SK-N-SH (cell line): ENCODE results near the gene NSD2. TPM values are rescaled to one million over a fixed set of nuclear protein-coding genes. Genes with fewer than 3 reads are reported as not detected.

Experiments used
- CTCF ChIA-PET: fragments of 300-600, 350-600 bp; formaldehyde crosslinking; extraction: SDS; loops from one replicate; lab custom pipeline; 2021; lab: Yijun Ruan, JAX
- POLR2A ChIA-PET: fragments of 350-600 bp; sonication (Branson Sonifier 250); formaldehyde crosslinking; extraction: SDS; loops from one replicate; lab custom pipeline; 2020; ENCODE audit warnings: antibody characterized with exemption, inconsistent platforms; lab: Yijun Ruan, JAX
- DNase-seq: peaks from one replicate; pipeline ENCODE4 v3.0.0; 2012
- H2AFZ ChIP-seq: fragments of 200-600 bp; sonication (generic); 2 replicates; pipeline ENCODE4 v1.8.1; 2016; ENCODE audit warnings: antibody characterized with exemption, mild to moderate bottlenecking, low read depth
- H3F3A ChIP-seq: fragments of 200-600 bp; sonication (generic); replicated peaks from 2 replicates; pipeline ENCODE3; 2016; ENCODE audit warnings: antibody characterized with exemption, mild to moderate bottlenecking; ENCODE audit not compliant: insufficient read depth
- H3K27ac ChIP-seq, 2 experiments: fragments of 200-500 bp in 1 of 2; fragments of 200-600 bp in 1 of 2; sonication (Bioruptor generic) in 1 of 2; sonication (generic), shearing (Covaris generic) in 1 of 2; 2 replicates each; pipeline versions ENCODE4 v1.5.1 to v1.6.1; 2014 to 2016; ENCODE audit warnings: low read depth in 2 of 2, inconsistent platforms in 1 of 2, low read length in 1 of 2, mild to moderate bottlenecking in 1 of 2, mixed read lengths in 1 of 2
- H3K27me3 ChIP-seq: fragments of 200-600 bp; sonication (generic), shearing (Covaris generic); 2 replicates; pipeline ENCODE4 v1.6.1; 2016; ENCODE audit warnings: mixed run types; ENCODE audit not compliant: insufficient read depth
- H3K36me3 ChIP-seq, 2 experiments: fragments of 200-500 bp in 1 of 2; fragments of 200-600 bp in 1 of 2; sonication (Bioruptor generic) in 1 of 2; sonication (generic) in 1 of 2; replicated peaks in 1 of 2; 2 replicates each; pipeline versions ENCODE3 to v1.5.1; 2014 to 2016; ENCODE audit warnings: low read length in 1 of 2, mild to moderate bottlenecking in 1 of 2; ENCODE audit not compliant: insufficient read depth in 2 of 2, control insufficient read depth in 1 of 2
- H3K4me1 ChIP-seq, 2 experiments: fragments of 200-500 bp in 1 of 2; fragments of 200-600 bp in 1 of 2; sonication (Bioruptor generic) in 1 of 2; sonication (generic), shearing (Covaris generic) in 1 of 2; 2 replicates each; pipeline versions ENCODE4 v1.5.1 to v1.6.1; 2014 to 2016; ENCODE audit warnings: low read depth in 1 of 2, low read length in 1 of 2, mixed run types in 1 of 2; ENCODE audit not compliant: insufficient read depth in 2 of 2, control insufficient read depth in 1 of 2
- H3K4me2 ChIP-seq: fragments of 200-600 bp; sonication (generic), shearing (Covaris generic); 2 replicates; pipeline ENCODE4 v1.6.1; 2017; ENCODE audit warnings: mixed run types
- H3K4me3 ChIP-seq, 2 experiments: fragments of 200-500 bp in 1 of 2; fragments of 200-600 bp in 1 of 2; sonication (Bioruptor generic) in 1 of 2; sonication (generic), shearing (Covaris generic) in 1 of 2; 2 replicates each; pipeline versions ENCODE4 v1.5.1 to v1.8.1; 2014 to 2016; ENCODE audit warnings: low read depth in 2 of 2, inconsistent platforms in 1 of 2, low read length in 1 of 2, mild to moderate bottlenecking in 1 of 2, mixed read lengths in 1 of 2, moderate library complexity in 1 of 2
- H3K79me2 ChIP-seq: fragments of 200-600 bp; sonication (generic); 2 replicates; pipeline ENCODE4 v1.8.1; 2017; ENCODE audit warnings: mild to moderate bottlenecking; ENCODE audit not compliant: insufficient read depth
- H3K9ac ChIP-seq: fragments of 200-600 bp; sonication (generic); 2 replicates; pipeline ENCODE4 v1.6.1; 2017; ENCODE audit warnings: mixed run types
- H3K9me2 ChIP-seq: fragments of 200-600 bp; sonication (generic); 2 replicates; pipeline ENCODE4 v1.6.1; 2017; ENCODE audit warnings: mixed run types
- H3K9me3 ChIP-seq: fragments of 200-600 bp; sonication (generic); 2 replicates; pipeline ENCODE4 v1.6.1; 2017; ENCODE audit warnings: mixed run types, mild to moderate bottlenecking, moderate library complexity
- H4K20me1 ChIP-seq: fragments of 200-600 bp; sonication (generic); 2 replicates; pipeline ENCODE4 v1.6.1; 2017; ENCODE audit warnings: mild to moderate bottlenecking, mixed run types; ENCODE audit not compliant: insufficient read depth
- EP300 ChIP-seq, 2 experiments: IDR thresholded peaks; 2 replicates each; pipeline versions ENCODE4 v1.4.0 to v1.6.1; 2012; ENCODE audit warnings: borderline replicate concordance in 1 of 2, low read depth in 1 of 2, low read length in 1 of 2
- EZH2phosphoT487 ChIP-seq: fragments of 200-600 bp; sonication (generic); IDR thresholded peaks from 2 replicates; pipeline ENCODE4 v1.6.1; 2017; ENCODE audit warnings: low read depth, mixed run types, mild to moderate bottlenecking, antibody characterized with exemption, moderate library complexity, borderline replicate concordance
- FOSL2 ChIP-seq: IDR thresholded peaks from 2 replicates; pipeline ENCODE4 v1.4.0; 2012; ENCODE audit warnings: low read depth, mild to moderate bottlenecking, moderate library complexity, borderline replicate concordance
- FOXM1 ChIP-seq: IDR thresholded peaks from 2 replicates; pipeline ENCODE4 v1.4.0; 2012; ENCODE audit warnings: low read depth, mild to moderate bottlenecking
- GABPA ChIP-seq: IDR thresholded peaks from 2 replicates; pipeline ENCODE4 v1.4.0; 2012; ENCODE audit warnings: low read depth, mild to moderate bottlenecking
- GATA2 ChIP-seq: sonication (generic); formaldehyde crosslinking; IDR thresholded peaks from 2 replicates; pipeline ENCODE4 v1.5.0; 2020; ENCODE audit warnings: mild to moderate bottlenecking, missing genetic modification reagents
- NFIC ChIP-seq: IDR thresholded peaks from 2 replicates; pipeline ENCODE4 v1.4.0; 2012; ENCODE audit warnings: borderline replicate concordance
- RCOR1 ChIP-seq: fragments of 150-350 bp; IDR thresholded peaks from 2 replicates; pipeline ENCODE4 v1.6.1; 2017; ENCODE audit warnings: antibody characterized with exemption, low read length
- RXRA ChIP-seq: IDR thresholded peaks from 2 replicates; pipeline ENCODE4 v1.4.0; 2012; ENCODE audit warnings: low read depth, mild to moderate bottlenecking, borderline replicate concordance
- SIN3A ChIP-seq: IDR thresholded peaks from 2 replicates; pipeline ENCODE4 v1.6.1; 2012; ENCODE audit warnings: low read depth, mild to moderate bottlenecking, low read length, moderate library complexity, borderline replicate concordance
- SMC3 ChIP-seq: IDR thresholded peaks from 2 replicates; pipeline ENCODE4 v1.6.1; 2012; ENCODE audit warnings: low read depth, low read length, improper control_type of control experiment
- TAF1 ChIP-seq: IDR thresholded peaks from 2 replicates; pipeline ENCODE4 v1.6.1; 2012; ENCODE audit warnings: low read depth, mild to moderate bottlenecking, low read length, moderate library complexity, borderline replicate concordance
- YY1 ChIP-seq: IDR thresholded peaks from 2 replicates; pipeline ENCODE4 v1.4.0; 2012; ENCODE audit warnings: low read depth, mild to moderate bottlenecking
- WGBS: methylation state at CpG from one replicate; pipeline ENCODE4 v1.1.6; 2017; ENCODE audit warnings: low lambda C conversion rate; 5-methylcytosine and 5-hydroxymethylcytosine counted together
- polyA plus RNA-seq, 3 experiments: library from polyadenylated mRNA; depleted of rRNA; stranded (reverse); fragments of >200 nt; gene quantifications; 2 replicates each; pipeline ENCODE4 v1.2.3, GENCODE V29; 2012
- TF ChIP-seq, protein P1 (sequence below): fragments of 200-600 bp; sonication (generic); IDR thresholded peaks from 2 replicates; pipeline ENCODE4 v1.6.1; 2017; ENCODE audit warnings: antibody characterized with exemption, mild to moderate bottlenecking, moderate library complexity
- TF ChIP-seq, protein P2 (sequence below): IDR thresholded peaks from 2 replicates; pipeline ENCODE4 v1.4.0; 2012; ENCODE audit warnings: low read depth
- TF ChIP-seq, protein P3 (sequence below): fragments of 150-350 bp; IDR thresholded peaks from 2 replicates; pipeline ENCODE4 v1.6.1; 2016; ENCODE audit warnings: mild to moderate bottlenecking, low read depth, low read length
- TF ChIP-seq, protein P4 (sequence below): IDR thresholded peaks from 2 replicates; pipeline ENCODE4; 2012
- TF ChIP-seq, protein P5 (sequence below): IDR thresholded peaks from 2 replicates; pipeline ENCODE4 v1.4.0; 2012; ENCODE audit warnings: low read depth, borderline replicate concordance

Gene NSD2
- polyA plus RNA-seq, 1 of the 3 experiments (the other 2 are of a cell fraction), result 34.2 TPM

DNA sequence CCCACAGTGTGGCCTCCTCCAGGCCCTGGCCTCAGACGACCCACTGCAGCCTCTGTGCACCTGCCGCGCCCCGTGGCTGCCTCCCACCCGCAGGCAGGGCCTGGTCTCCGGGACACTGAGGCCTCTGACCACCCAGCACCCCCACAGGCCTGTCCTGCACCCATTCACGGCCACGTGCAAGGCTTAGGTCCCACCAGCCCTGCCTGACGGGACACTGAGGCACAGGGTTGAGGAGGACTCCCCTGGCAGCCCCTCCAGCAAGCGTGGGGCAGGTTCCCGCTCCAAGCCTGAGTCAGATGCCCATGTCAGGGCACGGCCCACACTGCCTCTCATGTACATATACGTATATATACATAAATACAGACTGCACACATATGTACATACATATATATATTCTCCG lies 114.1 kb downstream of the NSD2 start:
- peaks cover 24 to 84% of the 10 kb centered on the region in 2 experiments for H3K36me3 ChIP-seq
- WGBS, result 99% methylated on average over 9 of the region's 14 CpGs

More for the DNA sequence above, 114.1 kb downstream of the NSD2 start:
- Histone ChIP-seq H3K79me2 (no peaks in the 10 kb centered on the region), H3F3A (peaks cover 18% of the 10 kb centered on the region), H3K27ac (peak overlapping the region in 1 of 2 experiments; percentile 96; a peak in 2 of 4 replicates), H2AFZ (no peak overlapping the region), H3K9me2 (no peaks in the 10 kb centered on the region), H3K9ac (no peak overlapping the region), H3K4me3 (no peak overlapping the region), H3K4me2 (no peak overlapping the region), H3K4me1 (peaks cover 0 to 24% of the 10 kb centered on the region in 2 experiments; a peak in 1 of 4 replicates), H3K27me3 (no peaks in the 10 kb centered on the region), H3K9me3 (no peaks in the 10 kb centered on the region), H4K20me1 (no peaks in the 10 kb centered on the region)
- POLR2A ChIA-PET, result interaction anchor here (1.8 kb wide), 1 partner anchor 24 kb away, joined by 6 read pairs; the partner anchor contains the start of gene NELFA
- CTCF ChIA-PET, result interaction anchor here (0.6 to 0.9 kb wide), 3 partner anchors 10 to 56 kb away, joined by 3 read pairs; no protein-coding TSS in a partner anchor
- DNase-seq, result no peak
- no peak for TF ChIP-seq YY1
- no peak for TF ChIP-seq SIN3A
- no peak for TF ChIP-seq RXRA
- TF ChIP-seq RCOR1, result no peak
- TF ChIP-seq TAF1, result no peak
- no peak for TF ChIP-seq GATA2 (CRISPR knock-in tag)
- no peak for TF ChIP-seq EP300 (IDR thresholded peaks at IDR 0.05; ENCODE audit: borderline replicate concordance in 1 of 2, low read depth in 1 of 2, low read length in 1 of 2)
- TF ChIP-seq, protein P1, sequence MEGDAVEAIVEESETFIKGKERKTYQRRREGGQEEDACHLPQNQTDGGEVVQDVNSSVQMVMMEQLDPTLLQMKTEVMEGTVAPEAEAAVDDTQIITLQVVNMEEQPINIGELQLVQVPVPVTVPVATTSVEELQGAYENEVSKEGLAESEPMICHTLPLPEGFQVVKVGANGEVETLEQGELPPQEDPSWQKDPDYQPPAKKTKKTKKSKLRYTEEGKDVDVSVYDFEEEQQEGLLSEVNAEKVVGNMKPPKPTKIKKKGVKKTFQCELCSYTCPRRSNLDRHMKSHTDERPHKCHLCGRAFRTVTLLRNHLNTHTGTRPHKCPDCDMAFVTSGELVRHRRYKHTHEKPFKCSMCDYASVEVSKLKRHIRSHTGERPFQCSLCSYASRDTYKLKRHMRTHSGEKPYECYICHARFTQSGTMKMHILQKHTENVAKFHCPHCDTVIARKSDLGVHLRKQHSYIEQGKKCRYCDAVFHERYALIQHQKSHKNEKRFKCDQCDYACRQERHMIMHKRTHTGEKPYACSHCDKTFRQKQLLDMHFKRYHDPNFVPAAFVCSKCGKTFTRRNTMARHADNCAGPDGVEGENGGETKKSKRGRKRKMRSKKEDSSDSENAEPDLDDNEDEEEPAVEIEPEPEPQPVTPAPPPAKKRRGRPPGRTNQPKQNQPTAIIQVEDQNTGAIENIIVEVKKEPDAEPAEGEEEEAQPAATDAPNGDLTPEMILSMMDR, result no peak
- TF ChIP-seq, protein P2, sequence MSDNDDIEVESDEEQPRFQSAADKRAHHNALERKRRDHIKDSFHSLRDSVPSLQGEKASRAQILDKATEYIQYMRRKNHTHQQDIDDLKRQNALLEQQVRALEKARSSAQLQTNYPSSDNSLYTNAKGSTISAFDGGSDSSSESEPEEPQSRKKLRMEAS, result no peak
- no peak for TF ChIP-seq GABPA
- TF ChIP-seq, protein P3, sequence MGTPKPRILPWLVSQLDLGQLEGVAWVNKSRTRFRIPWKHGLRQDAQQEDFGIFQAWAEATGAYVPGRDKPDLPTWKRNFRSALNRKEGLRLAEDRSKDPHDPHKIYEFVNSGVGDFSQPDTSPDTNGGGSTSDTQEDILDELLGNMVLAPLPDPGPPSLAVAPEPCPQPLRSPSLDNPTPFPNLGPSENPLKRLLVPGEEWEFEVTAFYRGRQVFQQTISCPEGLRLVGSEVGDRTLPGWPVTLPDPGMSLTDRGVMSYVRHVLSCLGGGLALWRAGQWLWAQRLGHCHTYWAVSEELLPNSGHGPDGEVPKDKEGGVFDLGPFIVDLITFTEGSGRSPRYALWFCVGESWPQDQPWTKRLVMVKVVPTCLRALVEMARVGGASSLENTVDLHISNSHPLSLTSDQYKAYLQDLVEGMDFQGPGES, result no peak
- no peak for TF ChIP-seq SMC3
- no peak for TF ChIP-seq FOSL2
- TF ChIP-seq EZH2phosphoT487, result no peak
- TF ChIP-seq NFIC, result no peak
- TF ChIP-seq, protein P4, sequence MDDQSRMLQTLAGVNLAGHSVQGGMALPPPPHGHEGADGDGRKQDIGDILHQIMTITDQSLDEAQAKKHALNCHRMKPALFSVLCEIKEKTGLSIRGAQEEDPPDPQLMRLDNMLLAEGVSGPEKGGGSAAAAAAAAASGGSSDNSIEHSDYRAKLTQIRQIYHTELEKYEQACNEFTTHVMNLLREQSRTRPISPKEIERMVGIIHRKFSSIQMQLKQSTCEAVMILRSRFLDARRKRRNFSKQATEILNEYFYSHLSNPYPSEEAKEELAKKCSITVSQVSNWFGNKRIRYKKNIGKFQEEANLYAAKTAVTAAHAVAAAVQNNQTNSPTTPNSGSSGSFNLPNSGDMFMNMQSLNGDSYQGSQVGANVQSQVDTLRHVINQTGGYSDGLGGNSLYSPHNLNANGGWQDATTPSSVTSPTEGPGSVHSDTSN, result no peak
- TF ChIP-seq, protein P5, sequence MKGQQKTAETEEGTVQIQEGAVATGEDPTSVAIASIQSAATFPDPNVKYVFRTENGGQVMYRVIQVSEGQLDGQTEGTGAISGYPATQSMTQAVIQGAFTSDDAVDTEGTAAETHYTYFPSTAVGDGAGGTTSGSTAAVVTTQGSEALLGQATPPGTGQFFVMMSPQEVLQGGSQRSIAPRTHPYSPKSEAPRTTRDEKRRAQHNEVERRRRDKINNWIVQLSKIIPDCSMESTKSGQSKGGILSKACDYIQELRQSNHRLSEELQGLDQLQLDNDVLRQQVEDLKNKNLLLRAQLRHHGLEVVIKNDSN, result no peak
- no peak for TF ChIP-seq FOXM1
